Stimulated activated CD4-positive, alpha-beta T cell treated with anti-CD3 and anti-CD28 coated beads, Interleukin-2, amount 100 ng/mL, for 24 hours (primary cell): Measurements from ENCODE around the gene ACP2.
"Not testable (repeated sequence)": the region's sequence is repeated elsewhere in the genome, so short reads cannot be mapped to it uniquely, and the experiment has no call there.

Experiments
- DNase-seq, 2 donors: peaks; one replicate each; pipeline ENCODE4 v3.0.0-alpha.2; 2020

ACP2 gene

DNA sequence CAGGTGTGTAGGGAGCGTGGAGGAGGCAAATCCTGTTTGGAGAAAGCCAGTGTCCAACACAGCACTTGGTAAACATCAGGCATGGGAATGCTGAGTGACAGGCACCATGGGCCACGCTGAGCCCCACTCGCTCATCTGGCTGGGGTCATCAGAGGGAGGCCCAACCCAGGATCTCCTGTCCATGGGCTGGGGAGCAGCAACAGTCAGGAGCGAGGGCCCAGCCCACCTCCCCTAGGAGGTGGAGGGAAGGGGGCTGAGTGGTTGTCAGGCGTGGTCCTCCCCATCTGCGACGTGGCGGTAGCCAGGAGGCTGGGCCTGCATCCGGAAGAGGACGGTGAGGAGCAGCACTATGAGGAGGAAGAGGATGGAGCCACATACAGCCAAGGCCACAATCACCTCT lies 8.8 kb downstream of the ACP2 start:
- no peak for DNase-seq

- no peak for DNase-seq
Measured at GRCh38 chr11:47236482-47236881, 12.1 kb downstream of the ACP2 start.

DNA sequence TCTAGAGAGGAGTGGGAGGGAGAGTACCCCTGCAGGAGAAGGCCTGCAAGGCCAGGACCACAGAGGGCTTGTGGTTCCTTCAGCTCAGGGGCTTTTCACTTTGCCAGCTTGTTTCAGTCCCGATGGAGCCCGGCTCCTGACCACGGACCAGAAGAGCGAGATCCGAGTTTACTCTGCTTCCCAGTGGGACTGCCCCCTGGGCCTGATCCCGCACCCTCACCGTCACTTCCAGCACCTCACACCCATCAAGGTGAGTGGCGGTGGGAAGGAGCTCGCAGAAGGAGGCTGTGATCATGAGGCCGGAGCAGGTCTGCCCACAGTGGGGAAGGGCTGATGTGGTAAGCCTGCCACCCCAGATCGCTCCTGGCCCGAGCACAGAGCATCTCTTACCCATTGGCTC lies 13.5 kb downstream of the ACP2 start:
- no peak for DNase-seq

GRCh38 chr11:47234669-47235100 lies 13.9 kb downstream of the ACP2 start:
- peak; percentile 42 to 44 for DNase-seq

DNA sequence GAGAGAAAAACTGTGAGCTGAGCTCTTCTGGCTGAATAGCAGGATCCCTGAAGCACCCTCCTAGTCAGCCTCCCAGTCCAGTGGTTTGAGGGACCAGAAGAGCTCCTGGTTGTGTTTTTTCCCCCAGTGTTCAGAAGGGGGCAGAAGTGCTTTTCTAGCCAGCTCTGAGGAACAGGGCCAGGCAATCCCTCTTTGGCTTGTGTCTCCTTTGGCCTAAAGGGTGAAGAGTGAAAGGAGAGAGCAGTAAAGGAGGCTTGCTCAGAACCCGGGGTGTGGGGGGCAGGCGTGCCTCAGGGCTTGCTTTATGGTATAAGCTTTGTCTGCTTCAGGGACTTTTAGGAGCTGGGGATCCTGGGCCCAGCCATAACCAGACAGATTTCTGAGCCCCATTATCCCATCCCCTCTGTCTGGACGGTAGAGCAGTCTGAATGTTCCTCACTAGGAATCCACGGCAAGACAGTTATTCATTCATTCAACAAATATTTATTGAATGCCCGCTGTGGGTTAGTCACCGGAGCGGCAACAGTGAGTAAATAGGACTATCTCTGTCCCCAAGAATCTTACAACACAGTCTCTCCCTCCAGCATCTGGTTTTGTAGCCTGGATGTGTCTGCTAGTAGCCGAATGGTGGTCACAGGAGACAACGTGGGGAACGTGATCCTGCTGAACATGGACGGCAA lies 14.5 kb downstream of the ACP2 start:
- DNase-seq, result no peak

DNA sequence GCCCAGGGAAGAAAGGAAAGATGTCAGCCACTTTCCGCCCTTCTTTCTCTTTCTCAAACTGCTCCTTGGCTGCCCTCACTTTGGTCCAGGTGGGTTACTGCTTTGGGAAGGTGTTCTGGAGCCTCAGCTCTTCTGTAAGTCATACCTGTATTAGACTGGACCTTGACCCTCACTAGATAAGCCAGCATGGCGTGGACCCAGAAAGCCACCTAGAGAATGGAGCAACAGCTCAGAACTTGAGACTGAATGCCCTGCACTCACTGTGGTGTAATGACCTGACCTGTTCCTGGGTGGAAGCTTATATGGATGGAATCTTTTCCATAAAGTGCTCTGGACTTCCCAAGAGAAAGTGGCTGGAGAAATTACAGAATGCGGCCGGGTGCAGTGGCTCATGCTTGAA lies 15.6 kb downstream of the ACP2 start:
- DNase-seq, result no peak

DNA sequence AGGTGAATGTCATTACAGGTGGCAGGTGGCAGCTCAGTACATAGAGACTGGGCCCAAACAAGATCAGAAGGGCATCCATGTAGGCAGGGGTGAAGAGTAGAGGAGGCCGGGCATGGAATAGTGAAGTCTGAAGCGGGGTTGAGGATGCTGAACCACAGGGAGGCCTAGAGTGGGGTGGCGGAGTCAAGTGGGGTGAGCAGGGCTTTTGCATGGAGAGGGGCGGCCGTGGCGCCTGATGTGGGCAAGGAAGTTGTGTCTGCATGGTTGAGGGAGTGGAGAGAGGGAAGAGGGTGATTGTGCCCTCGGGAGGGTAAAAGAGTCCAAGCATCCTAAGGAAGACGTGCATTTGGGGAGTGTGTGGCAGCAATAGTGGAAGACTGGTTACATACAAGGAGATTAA lies 19.5 kb downstream of the ACP2 start:
- DNase-seq, result no peak

DNA sequence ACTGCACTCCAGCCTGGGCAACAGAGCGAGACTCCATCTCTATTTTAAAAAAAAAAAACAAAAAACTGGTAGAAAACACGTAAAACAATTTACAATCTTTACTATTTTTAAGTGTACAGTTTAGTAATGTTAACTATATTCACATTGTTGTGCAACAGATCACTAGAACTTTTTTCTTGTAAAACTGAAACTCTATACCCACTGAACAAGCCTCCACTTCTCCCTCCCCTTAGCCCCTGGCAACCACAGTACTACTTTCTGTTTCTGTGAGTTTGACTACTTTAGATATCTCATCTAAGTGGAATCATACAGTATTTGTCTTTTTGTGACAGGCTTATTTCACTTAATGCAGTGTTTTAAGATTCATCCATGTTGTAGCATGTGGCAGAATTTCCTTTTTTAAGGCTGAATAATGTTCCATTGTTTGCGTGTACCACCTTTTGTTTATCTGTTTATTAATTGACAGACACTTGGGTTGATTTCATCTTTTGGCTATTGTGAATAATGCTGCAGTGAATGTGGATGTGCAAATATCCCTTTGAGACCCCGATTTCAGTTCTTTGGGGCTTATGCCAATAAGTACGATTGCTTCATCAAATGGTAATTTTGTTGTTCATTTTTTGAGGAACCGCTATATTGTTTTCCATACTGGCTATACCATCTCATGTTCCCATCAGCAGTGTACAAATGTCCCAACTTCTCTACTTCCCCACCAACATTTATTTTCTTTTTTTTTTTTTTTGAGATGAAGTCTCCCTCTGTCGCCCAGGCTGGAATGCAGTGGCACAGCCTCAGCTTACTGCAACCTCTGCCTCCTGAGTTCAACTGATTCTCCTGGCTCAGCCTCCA lies 22.8 kb downstream of the ACP2 start:
- DNase-seq, result peak in 1 of 2 donors; percentile 40

GRCh38 chr11:47222696-47223095 lies 25.9 kb downstream of the ACP2 start:
- DNase-seq, result no peak

- no peak for DNase-seq
Measured at GRCh38 chr11:47220401-47220821, 28.2 kb downstream of the ACP2 start.

- peak; percentile 74 to 76 for DNase-seq
Measured at GRCh38 chr11:47216121-47216798, 32.4 kb downstream of the ACP2 start.

GRCh38 chr11:47215366-47215910 lies 33.2 kb downstream of the ACP2 start:
- peak in 1 of 2 donors; percentile 17 for DNase-seq

- DNase-seq, result peak; percentile 86 to 87
Measured at GRCh38 chr11:47213950-47214565, 34.6 kb downstream of the ACP2 start.

GRCh38 chr11:47212938-47213337 lies 35.7 kb downstream of the ACP2 start:
- DNase-seq, result no peak

GRCh38 chr11:47208628-47209027 lies 40.0 kb downstream of the ACP2 start:
- DNase-seq, result no peak

DNA sequence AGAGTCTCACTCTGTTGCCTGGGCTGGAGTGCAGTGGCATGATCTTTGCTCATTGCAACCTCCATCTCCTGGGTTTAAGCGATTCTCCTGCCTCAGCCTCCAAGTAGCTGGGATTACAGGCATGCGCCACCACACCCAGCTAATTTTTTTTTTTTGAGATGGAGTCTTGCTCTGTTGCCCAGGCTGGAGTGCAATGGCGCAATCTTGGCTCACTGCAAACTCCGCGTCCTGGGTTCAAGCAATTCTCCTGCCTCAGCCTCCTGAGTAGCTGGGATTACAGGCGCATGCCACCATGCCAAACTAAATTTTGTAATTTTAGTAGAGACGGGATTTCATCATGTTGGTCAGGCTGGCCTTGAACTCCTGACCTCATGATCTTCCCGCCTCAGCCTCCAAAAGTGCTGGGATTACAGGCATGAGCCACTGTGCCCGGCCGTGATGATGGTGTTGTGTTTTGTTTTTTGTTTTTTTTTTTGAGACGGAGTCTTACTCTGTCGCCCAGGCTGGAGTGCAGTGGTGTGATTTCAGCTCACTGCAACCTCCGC lies 40.5 kb downstream of the ACP2 start:
- DNase-seq, result not testable (repeated sequence)

- no peak for DNase-seq
Measured at GRCh38 chr11:47207459-47207858, 41.2 kb downstream of the ACP2 start.

DNA sequence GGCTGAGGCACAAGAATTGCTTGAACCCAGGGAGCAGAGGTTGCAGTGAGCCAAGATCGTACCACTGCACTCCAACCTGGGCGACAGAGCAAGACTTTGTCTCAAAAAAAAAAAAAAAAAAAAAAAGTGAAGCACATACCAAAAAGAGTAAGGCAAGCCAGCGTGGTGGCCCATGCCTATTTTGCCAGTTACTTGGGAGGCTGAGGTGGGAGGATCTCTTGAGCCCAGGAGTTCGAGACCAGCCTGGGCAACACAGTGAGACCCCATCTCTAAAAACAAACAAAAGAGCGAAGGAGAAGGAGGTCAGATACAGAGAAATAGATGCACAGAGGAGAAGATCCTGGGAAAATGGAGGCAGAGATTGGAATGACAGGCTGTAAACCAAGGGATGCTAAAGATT lies 42.0 kb downstream of the ACP2 start:
- DNase-seq, result not testable (repeated sequence)

- no peak for DNase-seq
Measured at GRCh38 chr11:47204637-47204989, 44.0 kb downstream of the ACP2 start.

- no peak for DNase-seq
Measured at GRCh38 chr11:47202576-47202975, 46.0 kb downstream of the ACP2 start.

- DNase-seq, result no peak
Measured at GRCh38 chr11:47201015-47201414, 47.6 kb downstream of the ACP2 start.

GRCh38 chr11:47198161-47198560 lies 50.5 kb downstream of the ACP2 start:
- not testable (repeated sequence) for DNase-seq

DNA sequence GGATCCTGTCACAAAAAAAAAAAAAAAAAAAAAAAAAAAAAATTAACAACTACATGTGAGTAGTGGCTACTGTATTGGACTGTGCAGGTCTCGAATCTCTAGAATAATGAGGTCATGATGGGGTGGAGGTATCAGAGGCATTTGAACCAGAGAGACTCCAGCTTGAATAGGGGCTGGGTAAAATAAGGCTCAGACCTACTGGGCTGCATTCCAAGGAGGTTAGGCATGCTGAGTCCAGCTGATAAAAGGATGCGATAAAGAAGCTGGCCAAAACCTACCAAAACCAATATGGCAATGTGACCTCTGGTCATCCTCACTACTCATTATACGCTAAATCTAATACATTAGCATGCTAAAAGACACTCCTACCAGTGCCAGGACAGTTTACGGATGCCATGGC lies 56.5 kb downstream of the ACP2 start:
- DNase-seq, result no peak
